Peyer's patch (tissue), 4 donors: ENCODE results near the gene SGMS2. TPM values are rescaled to one million over a fixed set of nuclear protein-coding genes. Genes with fewer than 3 reads are reported as not detected.

Experiments
- DNase-seq, 3 donors: peaks; one replicate each; pipeline ENCODE4 v3.0.0-alpha.2; 2017 to 2019
- H3K27ac ChIP-seq, 4 donors: fragments of 200-600 bp; sonication (generic); one replicate each; pipeline ENCODE4 v1.5.1; 2016 to 2019
- H3K27me3 ChIP-seq, 2 donors: fragments of 200-600 bp; sonication (generic); one replicate each; pipeline ENCODE4 v1.5.1; 2019
- H3K36me3 ChIP-seq, 3 donors: fragments of 200-600 bp; sonication (generic); one replicate each; pipeline ENCODE4 v1.5.1; 2016 to 2019
- H3K4me1 ChIP-seq, 4 donors: fragments of 200-600 bp; sonication (generic); one replicate each; pipeline ENCODE4 v1.5.1; 2016 to 2019
- H3K4me3 ChIP-seq, 4 donors: fragments of 200-600 bp; sonication (generic); 1 replicate in 3 of 4; 2 replicates in 1 of 4; pipeline ENCODE4 v1.5.1; 2016 to 2019; ENCODE audit warnings: mild to moderate bottlenecking in 1 of 4
- H3K9me3 ChIP-seq, 4 donors: fragments of 200-600 bp; sonication (generic); one replicate each; pipeline ENCODE4 v1.5.1; 2016 to 2019; ENCODE audit warnings: mild to moderate bottlenecking in 1 of 4
- POLR2A ChIP-seq, 2 donors: fragments of 450-650 bp; IDR thresholded peaks; one replicate each; pipeline ENCODE4 v1.5.1; 2017; ENCODE audit warnings: antibody characterized with exemption in 2 of 2, mild to moderate bottlenecking in 2 of 2, moderate library complexity in 2 of 2
- total RNA-seq, 4 donors: library from RNA; depleted of rRNA; stranded (reverse); fragments of >200 nt; gene quantifications; one replicate each; pipeline ENCODE4 v1.1.0, GENCODE V29; 2016
- TF ChIP-seq, protein P1 (sequence below), 6 experiments: fragments of 450-650 bp in 4 of 6; fragments of 200-600 bp in 2 of 6; sonication (generic) in 1 of 6; IDR thresholded peaks; one replicate each; pipeline ENCODE4 v1.5.1; 2017 to 2019; ENCODE audit warnings: antibody characterized with exemption in 6 of 6, mild to moderate bottlenecking in 3 of 6, moderate library complexity in 1 of 6

The SGMS2 gene
- total RNA-seq, 4 donors from 2014 or later = 40.4 to 350 (median 254) TPM

DNA sequence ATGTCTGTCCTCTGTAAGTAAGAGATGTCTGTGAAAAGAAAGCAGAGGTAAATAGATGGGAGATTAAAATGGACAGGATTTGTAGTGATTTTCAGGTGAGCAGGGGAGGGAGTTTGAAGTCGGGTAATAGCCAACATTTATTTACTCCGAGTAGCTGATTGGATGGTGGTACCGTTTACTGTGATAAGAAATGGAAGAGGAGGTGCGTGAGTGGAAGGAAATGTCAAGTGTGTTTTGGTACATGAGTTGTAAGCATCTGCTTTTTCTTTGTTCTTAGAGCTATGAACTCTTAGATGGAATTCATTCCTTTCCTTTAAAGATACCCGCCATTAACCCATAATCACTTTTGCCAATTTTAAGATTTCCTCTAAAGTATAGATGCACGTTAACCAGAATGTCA is 45.5 kb downstream of the SGMS2 start:
- DNase-seq = no peak
- Histone ChIP-seq H3K9me3 (no peaks in the 10 kb centered on the region), H3K27ac (no peak overlapping the region), H3K4me1 (no peaks in the 10 kb centered on the region), H3K27me3 (no peaks in the 10 kb centered on the region), H3K4me3 (no peak overlapping the region), H3K36me3 (no peaks in the 10 kb centered on the region)
- TF ChIP-seq, protein P1, sequence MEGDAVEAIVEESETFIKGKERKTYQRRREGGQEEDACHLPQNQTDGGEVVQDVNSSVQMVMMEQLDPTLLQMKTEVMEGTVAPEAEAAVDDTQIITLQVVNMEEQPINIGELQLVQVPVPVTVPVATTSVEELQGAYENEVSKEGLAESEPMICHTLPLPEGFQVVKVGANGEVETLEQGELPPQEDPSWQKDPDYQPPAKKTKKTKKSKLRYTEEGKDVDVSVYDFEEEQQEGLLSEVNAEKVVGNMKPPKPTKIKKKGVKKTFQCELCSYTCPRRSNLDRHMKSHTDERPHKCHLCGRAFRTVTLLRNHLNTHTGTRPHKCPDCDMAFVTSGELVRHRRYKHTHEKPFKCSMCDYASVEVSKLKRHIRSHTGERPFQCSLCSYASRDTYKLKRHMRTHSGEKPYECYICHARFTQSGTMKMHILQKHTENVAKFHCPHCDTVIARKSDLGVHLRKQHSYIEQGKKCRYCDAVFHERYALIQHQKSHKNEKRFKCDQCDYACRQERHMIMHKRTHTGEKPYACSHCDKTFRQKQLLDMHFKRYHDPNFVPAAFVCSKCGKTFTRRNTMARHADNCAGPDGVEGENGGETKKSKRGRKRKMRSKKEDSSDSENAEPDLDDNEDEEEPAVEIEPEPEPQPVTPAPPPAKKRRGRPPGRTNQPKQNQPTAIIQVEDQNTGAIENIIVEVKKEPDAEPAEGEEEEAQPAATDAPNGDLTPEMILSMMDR (IDR thresholded peaks at IDR 0.05) = no peak
- no peak for TF ChIP-seq POLR2A (IDR thresholded peaks at IDR 0.05)

DNA sequence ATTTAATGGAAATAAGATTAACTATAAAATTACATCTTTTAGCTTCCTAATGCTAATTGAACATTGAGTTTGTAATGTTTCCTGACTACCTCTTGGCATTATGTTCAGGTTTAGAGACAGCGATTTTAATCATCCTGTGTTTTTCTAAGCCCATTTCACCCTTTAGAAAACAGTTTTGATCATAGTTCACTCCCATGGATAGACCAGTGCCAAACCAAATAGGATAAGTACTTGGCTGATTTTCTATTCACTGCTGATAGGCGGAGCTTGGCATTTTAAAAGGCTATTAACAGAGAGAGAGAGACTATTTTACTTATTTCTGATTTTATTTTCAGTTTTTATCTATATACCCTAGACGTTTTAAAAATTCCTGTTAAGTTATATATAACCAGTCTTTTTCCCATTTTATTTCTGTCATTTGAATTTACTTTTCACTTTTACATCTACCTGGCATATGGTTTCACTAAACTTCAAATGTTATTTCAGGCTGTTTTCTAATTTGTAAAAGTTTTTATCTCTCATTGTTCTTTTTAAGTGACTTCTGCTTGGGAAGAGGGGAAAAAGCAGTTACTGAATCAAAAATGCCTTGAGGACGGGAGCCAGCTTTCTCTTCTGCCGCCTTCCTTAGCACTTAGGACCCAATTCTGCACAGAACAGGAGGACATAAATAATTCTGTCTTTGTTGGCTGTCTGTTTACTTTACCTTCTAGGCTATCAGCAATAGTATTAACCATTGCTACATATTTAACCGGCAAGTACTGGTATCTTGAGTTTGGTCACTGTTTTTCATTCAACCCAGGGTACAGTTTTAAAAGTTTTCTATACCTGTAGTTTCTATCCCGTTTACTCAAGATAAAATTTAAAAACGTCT is 46.4 kb downstream of the SGMS2 start:
- no peak overlapping the region for H3K27ac ChIP-seq

DNA sequence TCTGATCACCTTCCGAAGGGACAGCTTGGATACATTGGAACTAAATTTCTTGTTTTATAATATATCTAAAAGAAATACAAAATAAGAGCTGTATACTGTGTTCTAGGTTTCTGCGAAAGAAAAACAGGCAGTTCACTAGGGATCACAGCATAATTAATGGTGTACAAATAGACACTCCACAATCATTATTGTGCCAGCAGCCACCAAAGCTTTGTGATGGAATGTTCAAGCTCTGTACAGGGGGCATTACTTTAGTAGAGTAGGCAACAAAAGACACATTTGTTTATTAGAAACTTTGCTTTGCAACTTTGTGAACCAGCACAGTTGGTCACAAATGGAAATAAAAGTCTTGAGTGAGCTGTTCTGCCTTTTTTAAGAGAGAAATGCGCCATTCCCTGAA is 49.3 kb downstream of the SGMS2 start:
- no peak overlapping the region for H3K4me3 ChIP-seq
- H3K27me3 ChIP-seq = no peaks in the 10 kb centered on the region
- H3K36me3 ChIP-seq = no peaks in the 10 kb centered on the region
- TF ChIP-seq, protein P1 (IDR thresholded peaks at IDR 0.05) = no peak
- H3K9me3 ChIP-seq = no peaks in the 10 kb centered on the region
- H3K27ac ChIP-seq = no peak overlapping the region
- no peak for DNase-seq
- no peaks in the 10 kb centered on the region for H3K4me1 ChIP-seq

More for the DNA sequence above, 46.4 kb downstream of the SGMS2 start:
- DNase-seq = no peak
- H3K27me3 ChIP-seq = no peaks in the 10 kb centered on the region
- no peaks in the 10 kb centered on the region for H3K4me1 ChIP-seq
- H3K36me3 ChIP-seq = no peaks in the 10 kb centered on the region
- no peaks in the 10 kb centered on the region for H3K9me3 ChIP-seq
- no peak overlapping the region for H3K4me3 ChIP-seq
- TF ChIP-seq, protein P1 (IDR thresholded peaks at IDR 0.05) = no peak
- TF ChIP-seq POLR2A (IDR thresholded peaks at IDR 0.05) = no peak

DNA sequence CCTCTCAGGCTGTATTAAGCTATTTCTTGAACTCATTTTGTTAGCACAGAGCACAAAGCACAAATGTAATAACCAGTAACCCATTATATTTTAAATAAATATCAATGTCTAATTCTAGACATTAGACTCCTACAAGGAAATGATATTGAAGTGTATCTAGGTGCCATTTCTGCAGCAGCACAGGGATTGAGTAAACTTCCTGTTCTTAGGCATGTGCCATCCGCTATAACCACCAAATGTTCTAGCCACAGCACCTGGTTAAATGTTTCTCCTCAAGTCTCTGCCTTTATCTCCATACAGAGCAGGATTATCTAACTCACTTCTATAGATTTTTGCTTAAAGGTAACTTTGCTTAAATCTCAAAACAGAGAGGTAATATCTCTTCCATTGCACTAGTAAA is 51.4 kb downstream of the SGMS2 start:
- DNase-seq = no peak
- no peaks in the 10 kb centered on the region for H3K27me3 ChIP-seq
- no peaks in the 10 kb centered on the region for H3K36me3 ChIP-seq
- TF ChIP-seq, protein P1 (IDR thresholded peaks at IDR 0.05) = no peak
- no peak for TF ChIP-seq POLR2A (IDR thresholded peaks at IDR 0.05)
- H3K4me1 ChIP-seq = no peaks in the 10 kb centered on the region
- H3K4me3 ChIP-seq = no peak overlapping the region
- H3K27ac ChIP-seq = no peak overlapping the region
- H3K9me3 ChIP-seq = no peaks in the 10 kb centered on the region

DNA sequence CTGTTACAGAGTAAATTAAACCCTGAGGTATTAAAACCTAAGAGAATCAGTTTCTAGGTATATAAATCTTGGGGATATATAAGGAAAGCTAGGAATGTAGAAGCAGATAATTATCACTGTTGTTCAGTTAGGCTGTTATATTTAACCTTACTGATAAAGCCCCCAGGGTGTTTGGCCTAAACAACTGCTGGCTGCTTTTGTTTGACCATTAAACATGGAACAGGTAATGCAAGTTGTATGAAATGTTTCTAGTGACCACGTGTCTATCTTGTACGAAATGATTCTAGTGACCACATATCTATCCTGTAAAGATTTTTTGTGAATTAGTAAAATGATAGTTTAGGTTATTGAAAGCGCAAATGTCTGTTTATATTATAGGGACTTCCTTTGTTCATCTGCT is 52.6 kb downstream of the SGMS2 start:
- Histone ChIP-seq H3K27me3 (no peaks in the 10 kb centered on the region), H3K27ac (no peak overlapping the region), H3K4me3 (no peak overlapping the region), H3K4me1 (no peaks in the 10 kb centered on the region), H3K36me3 (no peaks in the 10 kb centered on the region), H3K9me3 (no peaks in the 10 kb centered on the region)
- DNase-seq = no peak
- TF ChIP-seq, protein P1 (IDR thresholded peaks at IDR 0.05) = no peak
- TF ChIP-seq POLR2A (IDR thresholded peaks at IDR 0.05) = no peak
